HepG2 (cell line): ENCODE data around the gene NUP85. TPM values are rescaled to one million over a fixed set of nuclear protein-coding genes. Genes with fewer than 3 reads are reported as not detected.

Source experiments
- AGO2 ChIP-seq: fragments of 200-400 bp; formaldehyde crosslinking; optimal IDR thresholded peaks from 2 replicates; pipeline ENCODE3; 2017; ENCODE audit warnings: mild to moderate bottlenecking, low read depth, low read length, moderate library complexity
- FLYWCH1 ChIP-seq: sonication (generic); formaldehyde crosslinking; IDR thresholded peaks from 2 replicates; pipeline ENCODE4 v1.8.1; 2023; ENCODE audit warnings: mild to moderate bottlenecking, missing genetic modification reagents
- FOXK1 ChIP-seq: sonication (generic); formaldehyde crosslinking; IDR thresholded peaks from 2 replicates; pipeline ENCODE4 v1.4.0; 2020; ENCODE audit warnings: low read depth, missing genetic modification reagents, borderline replicate concordance
- GABPA ChIP-seq, 2 experiments: IDR thresholded peaks; 2 replicates each; pipeline ENCODE4 v1.6.1; 2011 to 2016; ENCODE audit warnings: low read depth in 2 of 2, low read length in 1 of 2, missing biosample characterization in 1 of 2, missing genetic modification characterization in 1 of 2
- HDAC1 ChIP-seq: sonication (generic); formaldehyde crosslinking; IDR thresholded peaks from 2 replicates; pipeline ENCODE4 v1.5.1; 2020; ENCODE audit warnings: mild to moderate bottlenecking, missing genetic modification reagents
- JUN ChIP-seq: sonication (generic); formaldehyde crosslinking; IDR thresholded peaks from 2 replicates; pipeline ENCODE4 v1.4.0; 2020; ENCODE audit warnings: mild to moderate bottlenecking, missing genetic modification reagents
- KLF13 ChIP-seq: sonication (generic); formaldehyde crosslinking; IDR thresholded peaks from 2 replicates; pipeline ENCODE4 v1.4.0; 2020; ENCODE audit warnings: mild to moderate bottlenecking, missing genetic modification reagents
- MTF2 ChIP-seq: sonication (generic); formaldehyde crosslinking; IDR thresholded peaks from 2 replicates; pipeline ENCODE4 v1.5.0; 2020; ENCODE audit warnings: missing genetic modification reagents, borderline replicate concordance
- SAFB2 ChIP-seq: sonication (generic); formaldehyde crosslinking; IDR thresholded peaks from 2 replicates; pipeline ENCODE4 v1.5.1; 2020; ENCODE audit warnings: missing genetic modification reagents, low read depth, mild to moderate bottlenecking, borderline replicate concordance
- SMYD3 ChIP-seq: sonication (generic); formaldehyde crosslinking; IDR thresholded peaks from 2 replicates; pipeline ENCODE4 v1.8.1; 2023; ENCODE audit warnings: mild to moderate bottlenecking, missing genetic modification reagents
- TBX2 ChIP-seq: sonication (generic); formaldehyde crosslinking; IDR thresholded peaks from 2 replicates; pipeline ENCODE4 v1.5.0; 2020; ENCODE audit warnings: missing genetic modification reagents, mild to moderate bottlenecking, borderline replicate concordance
- U2AF1 ChIP-seq: fragments of 200-400 bp; formaldehyde crosslinking; optimal IDR thresholded peaks from 2 replicates; pipeline ENCODE3; 2017; ENCODE audit warnings: mild to moderate bottlenecking, low read depth, low read length
- XRCC5 ChIP-seq: fragments of 200-400 bp; formaldehyde crosslinking; optimal IDR thresholded peaks from 2 replicates; pipeline ENCODE3; 2017; ENCODE audit warnings: mild to moderate bottlenecking, low read length
- ZBTB20 ChIP-seq: sonication (generic); formaldehyde crosslinking; IDR thresholded peaks from 2 replicates; pipeline ENCODE4 v1.8.1; 2023; ENCODE audit warnings: missing genetic modification reagents, low read depth, mild to moderate bottlenecking, borderline replicate concordance
- ZFY ChIP-seq: sonication (generic); formaldehyde crosslinking; IDR thresholded peaks from 2 replicates; pipeline ENCODE4 v1.4.0; 2020; ENCODE audit warnings: missing genetic modification reagents
- ZMAT3 ChIP-seq: sonication (generic); formaldehyde crosslinking; conservative IDR thresholded peaks from 2 replicates; pipeline ENCODE4 v1.7.0; 2021; ENCODE audit warnings: missing genetic modification reagents
- ZNF180 ChIP-seq: sonication (generic); formaldehyde crosslinking; IDR thresholded peaks from 2 replicates; pipeline ENCODE4 v1.4.0; 2020; ENCODE audit warnings: low read depth, missing genetic modification reagents, borderline replicate concordance
- ZNF543 ChIP-seq: sonication (generic); formaldehyde crosslinking; IDR thresholded peaks from 2 replicates; pipeline ENCODE4 v1.4.0; 2020; ENCODE audit warnings: mild to moderate bottlenecking, missing genetic modification reagents
- ZNF598 ChIP-seq: sonication (generic); formaldehyde crosslinking; IDR thresholded peaks from 2 replicates; pipeline ENCODE4 v1.5.1; 2020; ENCODE audit warnings: mild to moderate bottlenecking, missing genetic modification reagents, borderline replicate concordance
- ZNF652 ChIP-seq: IDR thresholded peaks from 2 replicates; pipeline ENCODE4 v1.6.1; 2016; ENCODE audit warnings: low read depth, borderline replicate concordance
- ZNF75D ChIP-seq: sonication (generic); formaldehyde crosslinking; IDR thresholded peaks from 2 replicates; pipeline ENCODE4 v1.8.1; 2023; ENCODE audit warnings: missing genetic modification reagents, mild to moderate bottlenecking, borderline replicate concordance
- polyA plus RNA-seq, 8 experiments: library from polyadenylated mRNA; depleted of rRNA in 3 of 8; stranded (reverse) in 7 of 8; unstranded in 1 of 8; fragments of >200 nt; fragmentation: Illumina TruSeq in 4 of 8; extraction: Trizol in 4 of 8; gene quantifications; 2 replicates each; pipeline versions ENCODE4 v1.2.1 to v1.2.3, GENCODE V29; 2011 to 2016; ENCODE audit warnings: low read depth in 4 of 8, missing spikeins in 1 of 8, mixed read lengths in 1 of 8; ENCODE audit not compliant: insufficient read depth in 1 of 8
- total RNA-seq, 5 experiments: library from RNA; depleted of rRNA; stranded (reverse); fragments of >200 nt; fragmentation: Illumina TruSeq; extraction: Trizol; gene quantifications; 2 replicates each; pipeline ENCODE4 v1.2.3, GENCODE V29; 2016; ENCODE audit warnings: low read depth in 1 of 5
- TF ChIP-seq, protein P1 (sequence below): sonication (generic); formaldehyde crosslinking; IDR thresholded peaks from 2 replicates; pipeline ENCODE4 v1.4.0; 2020; ENCODE audit warnings: missing genetic modification reagents
- TF ChIP-seq, protein P2 (sequence below): sonication (generic); formaldehyde crosslinking; IDR thresholded peaks from 2 replicates; pipeline ENCODE4 v1.5.1; 2020; ENCODE audit warnings: mild to moderate bottlenecking, moderate library complexity, missing genetic modification reagents
- TF ChIP-seq, protein P3 (sequence below): sonication (generic); formaldehyde crosslinking; conservative IDR thresholded peaks from 2 replicates; pipeline ENCODE4 v1.4.0; 2020; ENCODE audit warnings: mild to moderate bottlenecking, missing genetic modification reagents, moderate library complexity

Gene NUP85
- total and polyA plus RNA-seq, 2 of the 13 experiments (the other 11 are each of a cell fraction or from before 2014, with no cell fraction given) = 89.1 to 124 TPM

DNA sequence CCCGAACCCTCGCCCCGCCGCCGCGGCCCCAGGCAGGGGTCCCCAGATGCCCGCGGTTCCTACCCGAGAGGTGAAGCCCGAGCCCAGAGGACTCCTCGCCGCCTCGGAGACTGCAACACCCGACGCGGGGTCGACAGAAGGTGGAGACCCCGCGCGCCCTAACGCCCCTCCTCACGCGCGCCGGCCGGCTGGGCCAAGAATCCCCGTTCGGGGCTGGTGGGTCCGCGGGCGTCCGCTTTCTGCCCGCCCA lies 23.2 kb upstream of the NUP85 start (continued):
- TF ChIP-seq HDAC1 (CRISPR knock-in tag) = peak; percentile 8; the same call in 1 of the 2 replicates
- TF ChIP-seq ZFY = no peak
- peak; percentile 32; the same call in 1 of the 2 replicates for TF ChIP-seq JUN (CRISPR knock-in tag)
- peak; percentile 86; the same call in 1 of the 2 replicates for TF ChIP-seq ZNF598 (CRISPR knock-in tag)
- TF ChIP-seq FLYWCH1 (CRISPR knock-in tag) = 0 out of 2 replicates have a peak, but pooled peaks have one; percentile 32
- peak; percentile 97 for TF ChIP-seq AGO2
- peak; percentile 68; the same call in 1 of the 2 replicates for TF ChIP-seq ZNF543 (CRISPR knock-in tag)
- peak; percentile 67; the same call in 1 of the 2 replicates for TF ChIP-seq TBX2 (CRISPR knock-in tag)
- TF ChIP-seq GABPA (IDR thresholded peaks at IDR 0.05; ENCODE audit: low read depth, low read length) = no peak
- no peak for TF ChIP-seq GABPA (CRISPR knock-in tag; IDR thresholded peaks at IDR 0.05; ENCODE audit: low read depth)
- TF ChIP-seq MTF2 (CRISPR knock-in tag) = peak; percentile 58; the same call in 1 of the 2 replicates
- TF ChIP-seq XRCC5 = peak; percentile 49
- TF ChIP-seq, protein P1, sequence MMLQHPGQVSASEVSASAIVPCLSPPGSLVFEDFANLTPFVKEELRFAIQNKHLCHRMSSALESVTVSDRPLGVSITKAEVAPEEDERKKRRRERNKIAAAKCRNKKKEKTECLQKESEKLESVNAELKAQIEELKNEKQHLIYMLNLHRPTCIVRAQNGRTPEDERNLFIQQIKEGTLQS (CRISPR knock-in tag) = no peak
- TF ChIP-seq FOXK1 (CRISPR knock-in tag) = no peak
- peak; percentile 55 for TF ChIP-seq ZMAT3 (CRISPR knock-in tag)
- TF ChIP-seq, protein P2, sequence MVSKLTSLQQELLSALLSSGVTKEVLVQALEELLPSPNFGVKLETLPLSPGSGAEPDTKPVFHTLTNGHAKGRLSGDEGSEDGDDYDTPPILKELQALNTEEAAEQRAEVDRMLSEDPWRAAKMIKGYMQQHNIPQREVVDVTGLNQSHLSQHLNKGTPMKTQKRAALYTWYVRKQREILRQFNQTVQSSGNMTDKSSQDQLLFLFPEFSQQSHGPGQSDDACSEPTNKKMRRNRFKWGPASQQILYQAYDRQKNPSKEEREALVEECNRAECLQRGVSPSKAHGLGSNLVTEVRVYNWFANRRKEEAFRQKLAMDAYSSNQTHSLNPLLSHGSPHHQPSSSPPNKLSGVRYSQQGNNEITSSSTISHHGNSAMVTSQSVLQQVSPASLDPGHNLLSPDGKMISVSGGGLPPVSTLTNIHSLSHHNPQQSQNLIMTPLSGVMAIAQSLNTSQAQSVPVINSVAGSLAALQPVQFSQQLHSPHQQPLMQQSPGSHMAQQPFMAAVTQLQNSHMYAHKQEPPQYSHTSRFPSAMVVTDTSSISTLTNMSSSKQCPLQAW (CRISPR knock-in tag) = 0 out of 2 replicates have a peak, but pooled peaks have one; percentile 7
- TF ChIP-seq ZNF652 = no peak
- TF ChIP-seq, protein P3, sequence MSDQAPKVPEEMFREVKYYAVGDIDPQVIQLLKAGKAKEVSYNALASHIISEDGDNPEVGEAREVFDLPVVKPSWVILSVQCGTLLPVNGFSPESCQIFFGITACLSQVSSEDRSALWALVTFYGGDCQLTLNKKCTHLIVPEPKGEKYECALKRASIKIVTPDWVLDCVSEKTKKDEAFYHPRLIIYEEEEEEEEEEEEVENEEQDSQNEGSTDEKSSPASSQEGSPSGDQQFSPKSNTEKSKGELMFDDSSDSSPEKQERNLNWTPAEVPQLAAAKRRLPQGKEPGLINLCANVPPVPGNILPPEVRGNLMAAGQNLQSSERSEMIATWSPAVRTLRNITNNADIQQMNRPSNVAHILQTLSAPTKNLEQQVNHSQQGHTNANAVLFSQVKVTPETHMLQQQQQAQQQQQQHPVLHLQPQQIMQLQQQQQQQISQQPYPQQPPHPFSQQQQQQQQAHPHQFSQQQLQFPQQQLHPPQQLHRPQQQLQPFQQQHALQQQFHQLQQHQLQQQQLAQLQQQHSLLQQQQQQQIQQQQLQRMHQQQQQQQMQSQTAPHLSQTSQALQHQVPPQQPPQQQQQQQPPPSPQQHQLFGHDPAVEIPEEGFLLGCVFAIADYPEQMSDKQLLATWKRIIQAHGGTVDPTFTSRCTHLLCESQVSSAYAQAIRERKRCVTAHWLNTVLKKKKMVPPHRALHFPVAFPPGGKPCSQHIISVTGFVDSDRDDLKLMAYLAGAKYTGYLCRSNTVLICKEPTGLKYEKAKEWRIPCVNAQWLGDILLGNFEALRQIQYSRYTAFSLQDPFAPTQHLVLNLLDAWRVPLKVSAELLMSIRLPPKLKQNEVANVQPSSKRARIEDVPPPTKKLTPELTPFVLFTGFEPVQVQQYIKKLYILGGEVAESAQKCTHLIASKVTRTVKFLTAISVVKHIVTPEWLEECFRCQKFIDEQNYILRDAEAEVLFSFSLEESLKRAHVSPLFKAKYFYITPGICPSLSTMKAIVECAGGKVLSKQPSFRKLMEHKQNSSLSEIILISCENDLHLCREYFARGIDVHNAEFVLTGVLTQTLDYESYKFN (CRISPR knock-in tag) = peak; percentile 28; the same call in 1 of the 2 replicates
- TF ChIP-seq ZNF180 = no peak
- no peak; the same call in 1 of the 2 replicates for TF ChIP-seq SAFB2 (CRISPR knock-in tag)
- TF ChIP-seq ZBTB20 = 0 out of 2 replicates have a peak, but pooled peaks have one; percentile 10
- no peak for TF ChIP-seq ZNF75D (CRISPR knock-in tag)
- TF ChIP-seq SMYD3 = no peak
- TF ChIP-seq U2AF1 = no peak
- TF ChIP-seq KLF13 (CRISPR knock-in tag) = no peak
